Esophagus muscularis mucosa (tissue), 3 donors: Measurements from ENCODE around the gene DHRS3.

Source experiments
- CTCF ChIP-seq, 3 experiments: fragments of 200-600 bp in 2 of 3; fragments of 450-650 bp in 1 of 3; sonication (generic) in 2 of 3; IDR thresholded peaks; one replicate each; pipeline ENCODE4 v1.5.1; 2017 to 2019; ENCODE audit warnings: antibody characterized with exemption in 3 of 3, mild to moderate bottlenecking in 2 of 3, moderate library complexity in 1 of 3
- EP300 ChIP-seq: sonication (generic); formaldehyde crosslinking; IDR thresholded peaks from one replicate; pipeline ENCODE4 v1.6.1; 2017; ENCODE audit warnings: antibody characterized with exemption

DNA sequence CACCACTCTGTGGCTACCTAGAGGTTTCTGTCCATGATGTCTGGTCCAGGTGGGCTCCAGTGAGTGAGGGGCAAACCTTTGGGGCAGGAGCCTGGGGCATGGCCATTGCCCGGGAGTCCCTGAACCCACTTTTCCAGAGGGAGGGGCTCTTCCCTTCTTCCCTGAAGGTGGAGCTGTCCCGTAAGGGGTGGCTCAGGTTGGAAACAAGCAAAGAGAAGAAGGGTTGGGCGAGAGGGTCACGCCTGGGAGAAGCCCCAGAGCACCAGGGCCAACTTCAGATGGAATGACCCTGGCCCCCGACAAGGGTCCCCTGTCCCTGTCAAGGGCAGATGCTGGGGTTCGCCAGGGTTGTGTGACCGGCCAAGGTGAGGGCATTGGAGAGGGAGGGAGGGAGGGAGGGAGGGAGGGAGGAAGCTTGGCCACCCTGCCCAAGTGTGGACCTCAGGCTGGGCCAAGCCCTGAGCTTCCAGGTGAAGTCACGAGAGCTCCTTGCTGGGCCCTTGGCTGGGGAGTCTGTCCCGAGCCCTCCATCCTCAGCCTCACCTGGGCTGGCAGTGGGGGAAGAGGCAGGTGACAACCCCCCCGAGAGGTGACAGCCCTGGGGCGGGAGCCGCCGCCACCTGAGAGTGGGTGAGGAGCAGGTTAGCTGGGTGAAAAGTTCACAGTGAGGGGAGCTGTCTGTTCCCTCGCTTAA is 69.6 kb downstream of the DHRS3 start:
- TF ChIP-seq CTCF (IDR thresholded peaks at IDR 0.05) (no peak), EP300 (no peak)
